Stimulated activated memory B cell treated with anti-CD40 and anti-IgM and Interleukin-4, amounts not matched to agents 10 μg/mL and 1 μg/mL and 100 μg/mL, for 72 hours (primary cell): ENCODE results near the gene POLRMT.
"Not testable (repeated sequence)": the region's sequence is repeated elsewhere in the genome, so short reads cannot be mapped to it uniquely, and the experiment has no call there.

Experiments
- ATAC-seq: fragments of 150-1000 bp; cut with Tn5 transposase; 2 replicates; pipeline ENCODE4 v1.10.0; 2021
- H3K27ac Mint-ChIP-seq: one replicate; pipeline ENCODE4 v1.8.0; 2022; ENCODE audit warnings: mild to moderate bottlenecking, mixed read lengths
- H3K27me3 Mint-ChIP-seq: one replicate; pipeline ENCODE4 v1.8.0; 2022; ENCODE audit warnings: mixed read lengths
- H3K36me3 Mint-ChIP-seq: one replicate; pipeline ENCODE4 v1.8.0; 2022; ENCODE audit warnings: mixed read lengths
- H3K4me1 Mint-ChIP-seq: one replicate; pipeline ENCODE4 v1.8.0; 2022; ENCODE audit warnings: mixed read lengths
- H3K4me3 Mint-ChIP-seq: one replicate; pipeline ENCODE4 v1.8.0; 2022; ENCODE audit warnings: mild to moderate bottlenecking, moderate library complexity, mixed read lengths
- H3K9me3 Mint-ChIP-seq: one replicate; pipeline ENCODE4 v1.8.0; 2022; ENCODE audit warnings: mixed read lengths

Gene POLRMT

DNA sequence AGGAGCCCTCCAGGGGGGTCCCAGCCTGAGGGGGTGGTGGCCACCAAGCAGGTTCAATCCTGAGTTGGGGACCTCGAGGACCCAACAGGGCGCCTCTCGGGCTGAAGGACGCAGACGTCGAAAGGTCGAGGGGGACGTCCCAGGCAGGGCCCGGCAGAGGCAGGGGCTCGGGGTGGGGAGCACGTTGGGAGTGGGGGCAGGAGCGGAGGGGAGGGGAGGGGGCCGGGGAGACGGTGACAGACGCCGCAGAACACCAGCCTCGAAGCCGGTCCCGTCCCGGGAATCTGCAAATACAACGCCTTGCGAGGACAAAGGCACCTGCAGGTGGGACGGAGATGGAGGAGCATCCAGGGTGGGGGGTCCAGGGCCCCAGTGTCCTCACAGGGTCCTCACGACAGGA, 10.4 kb upstream of the POLRMT start:
- H3K4me3 Mint-ChIP-seq, result no peak overlapping the region
- peak overlapping the region; percentile 40 for H3K27ac Mint-ChIP-seq
- peaks cover 24% of the 10 kb centered on the region for H3K36me3 Mint-ChIP-seq
- ATAC-seq, result no peak
- no peaks in the 10 kb centered on the region for H3K27me3 Mint-ChIP-seq
- peaks cover 44% of the 10 kb centered on the region for H3K4me1 Mint-ChIP-seq
- no peaks in the 10 kb centered on the region for H3K9me3 Mint-ChIP-seq

DNA sequence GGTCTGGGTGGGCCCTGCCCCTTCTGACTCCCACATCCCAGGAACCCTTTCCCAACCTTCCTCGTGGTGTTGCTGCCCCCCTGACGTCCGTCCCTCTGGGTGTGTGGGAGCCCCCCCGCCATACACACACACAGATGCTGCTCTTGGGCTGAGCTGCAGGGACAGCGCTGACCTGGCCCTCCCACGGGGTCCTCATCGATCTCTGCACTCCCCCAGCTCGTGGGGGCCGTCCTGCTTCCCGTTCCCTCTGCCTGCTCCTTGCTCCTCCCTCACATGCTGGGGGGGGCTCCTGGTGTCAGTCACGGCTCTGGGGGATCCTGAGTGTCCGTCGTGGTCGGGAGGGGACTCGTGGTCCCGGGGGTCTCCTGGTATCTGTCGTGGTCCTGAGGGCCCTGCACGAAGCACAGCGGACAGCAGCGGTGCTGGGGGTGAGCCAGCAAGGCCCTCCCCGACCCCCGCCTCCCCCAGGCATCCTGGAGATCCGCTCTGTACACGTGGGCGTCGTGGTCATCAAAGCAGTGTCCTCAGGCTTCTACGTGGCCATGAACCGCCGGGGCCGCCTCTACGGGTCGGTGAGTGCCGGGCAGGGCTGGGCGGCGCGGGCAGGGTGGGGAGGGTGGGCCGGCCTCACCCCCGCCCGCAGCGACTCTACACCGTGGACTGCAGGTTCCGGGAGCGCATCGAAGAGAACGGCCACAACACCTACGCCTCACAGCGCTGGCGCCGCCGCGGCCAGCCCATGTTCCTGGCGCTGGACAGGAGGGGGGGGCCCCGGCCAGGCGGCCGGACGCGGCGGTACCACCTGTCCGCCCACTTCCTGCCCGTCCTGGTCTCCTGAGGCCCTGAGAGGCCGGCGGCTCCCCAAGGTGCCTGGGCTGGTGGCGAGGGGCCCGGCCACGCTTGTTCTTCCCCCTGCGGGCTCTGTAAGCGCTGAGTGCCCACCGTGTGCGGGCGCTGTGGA, 9.7 kb upstream of the POLRMT start:
- no peak overlapping the region for H3K27ac Mint-ChIP-seq
- peaks cover 41% of the 10 kb centered on the region for H3K4me1 Mint-ChIP-seq
- H3K36me3 Mint-ChIP-seq, result peaks cover 18% of the 10 kb centered on the region
- H3K27me3 Mint-ChIP-seq, result no peaks in the 10 kb centered on the region
- ATAC-seq, result no peak
- H3K4me3 Mint-ChIP-seq, result no peak overlapping the region
- H3K9me3 Mint-ChIP-seq, result no peaks in the 10 kb centered on the region

DNA sequence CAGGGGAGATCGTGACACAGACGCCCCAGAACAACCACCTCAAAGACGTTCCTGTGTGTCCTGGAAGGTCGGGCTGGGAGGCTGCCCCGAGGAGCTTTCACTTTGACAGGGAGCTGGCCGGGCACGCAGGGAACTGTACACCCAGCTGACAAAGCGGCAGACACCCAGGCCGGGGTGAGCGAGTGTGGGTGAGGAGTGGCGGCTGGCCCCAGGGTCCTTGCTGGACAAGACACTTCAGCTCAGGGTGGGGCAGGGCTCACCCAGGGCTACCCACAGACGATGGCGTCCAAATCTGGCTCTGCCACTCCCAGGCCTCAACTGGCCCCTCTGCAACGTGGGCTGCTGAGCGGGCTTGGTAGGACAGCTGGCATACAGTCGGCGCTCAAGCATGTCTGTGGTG, 8.4 kb upstream of the POLRMT start:
- ATAC-seq, result no peak
- H3K4me3 Mint-ChIP-seq, result peak overlapping the region; percentile 28

DNA sequence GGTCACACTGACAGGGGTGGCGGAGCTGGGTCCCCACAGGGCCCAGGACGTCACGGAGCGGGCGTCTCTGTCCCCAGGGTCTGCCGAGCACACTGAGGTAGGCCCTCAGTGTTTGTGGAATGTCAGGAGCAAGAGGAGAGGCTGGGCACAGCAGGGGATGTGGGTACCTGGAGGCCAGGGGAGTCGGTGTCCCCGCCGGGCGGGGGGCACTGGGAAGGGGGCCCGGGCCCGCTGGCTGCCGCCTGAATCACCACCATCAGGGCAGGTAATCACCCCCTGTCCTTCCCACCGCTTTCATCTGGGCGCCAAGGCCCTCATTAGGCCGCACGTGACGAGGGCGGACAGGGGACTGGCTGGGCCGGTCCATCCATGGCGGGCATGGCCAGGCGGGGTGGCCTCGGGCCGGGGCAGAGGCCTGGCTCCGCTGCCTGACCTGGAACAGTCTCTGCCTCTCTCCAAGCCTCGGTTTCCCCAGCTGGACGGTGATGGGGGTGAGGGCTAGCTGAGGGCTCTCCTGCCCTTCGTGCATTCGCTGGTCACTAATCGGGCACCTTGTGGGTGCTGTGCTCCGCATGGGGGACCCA, 7.4 kb upstream of the POLRMT start:
- ATAC-seq, result no peak
- H3K4me1 Mint-ChIP-seq, result peaks cover 50% of the 10 kb centered on the region
- H3K36me3 Mint-ChIP-seq, result peaks cover 6% of the 10 kb centered on the region

More for the DNA sequence above, 8.4 kb upstream of the POLRMT start:
- Mint-ChIP-seq H3K9me3 (no peaks in the 10 kb centered on the region), H3K4me1 (peaks cover 50% of the 10 kb centered on the region), H3K27me3 (no peaks in the 10 kb centered on the region), H3K36me3 (peaks cover 14% of the 10 kb centered on the region), H3K27ac (peak overlapping the region; percentile 60)

DNA sequence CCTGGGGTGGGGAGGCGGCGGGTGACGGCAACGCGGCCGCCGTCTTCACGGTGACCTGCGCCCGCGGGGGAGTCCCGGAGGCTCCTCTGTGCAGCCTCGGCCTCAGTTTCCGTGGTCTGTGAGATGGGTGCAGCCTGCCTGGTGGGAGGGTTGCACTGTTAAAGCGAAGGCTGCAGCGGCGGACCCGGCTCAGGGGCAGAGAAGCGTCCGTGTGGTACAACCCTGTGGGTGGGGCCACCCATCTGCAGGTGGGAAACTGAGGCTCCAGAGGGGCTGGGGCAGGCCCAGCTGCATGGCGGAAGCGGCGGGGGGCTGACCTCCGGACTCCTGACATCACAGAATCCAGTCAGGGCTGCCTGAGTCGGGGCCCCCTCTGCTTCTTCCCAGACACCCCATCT, 6.8 kb upstream of the POLRMT start:
- Mint-ChIP-seq H3K4me3 (peak overlapping the region; percentile 60), H3K4me1 (peaks cover 49% of the 10 kb centered on the region), H3K36me3 (peaks cover 5% of the 10 kb centered on the region), H3K27ac (no peak overlapping the region), H3K9me3 (no peaks in the 10 kb centered on the region), H3K27me3 (no peaks in the 10 kb centered on the region)
- ATAC-seq, result no peak

More for the DNA sequence above, 7.4 kb upstream of the POLRMT start:
- H3K27ac Mint-ChIP-seq, result no peak overlapping the region
- H3K9me3 Mint-ChIP-seq, result no peaks in the 10 kb centered on the region
- peak overlapping the region; percentile 57 for H3K4me3 Mint-ChIP-seq
- no peaks in the 10 kb centered on the region for H3K27me3 Mint-ChIP-seq

DNA sequence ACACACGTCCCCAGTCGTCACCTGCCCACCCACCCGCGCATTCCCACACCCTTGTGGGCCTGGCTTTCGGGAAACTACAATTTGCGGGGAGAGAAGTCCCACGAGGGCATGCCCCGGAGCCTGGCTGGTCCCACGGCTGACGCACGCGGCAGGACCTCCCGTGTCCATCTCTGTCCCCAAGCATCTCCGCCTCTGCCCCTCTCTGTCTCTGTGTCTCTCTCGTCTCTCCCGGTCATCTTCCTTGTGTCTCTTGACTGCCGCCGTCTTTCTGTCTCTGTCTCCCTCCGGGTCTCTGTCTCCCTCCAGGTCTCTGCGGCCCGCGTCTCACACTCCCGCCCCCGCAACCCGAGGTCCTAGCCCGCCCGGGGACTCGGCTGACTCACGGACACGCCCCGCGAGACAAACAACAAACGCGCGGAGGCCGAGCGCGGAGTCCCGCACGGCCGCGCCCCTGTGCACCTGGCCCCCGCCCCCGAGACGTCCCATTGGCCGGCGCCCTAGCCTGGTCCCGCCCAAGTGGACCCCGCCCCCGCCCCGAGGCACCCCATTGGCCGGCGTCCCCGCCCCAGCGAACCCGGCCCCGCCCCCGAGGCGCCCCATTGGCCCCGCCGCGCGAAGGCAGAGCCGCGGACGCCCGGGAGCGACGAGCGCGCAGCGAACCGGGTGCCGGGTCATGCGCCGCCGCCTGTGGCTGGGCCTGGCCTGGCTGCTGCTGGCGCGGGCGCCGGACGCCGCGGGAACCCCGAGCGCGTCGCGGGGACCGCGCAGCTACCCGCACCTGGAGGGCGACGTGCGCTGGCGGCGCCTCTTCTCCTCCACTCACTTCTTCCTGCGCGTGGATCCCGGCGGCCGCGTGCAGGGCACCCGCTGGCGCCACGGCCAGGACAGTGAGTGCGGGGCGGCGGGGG, 6.2 kb upstream of the POLRMT start, which contains the start of gene FGF22:
Gene FGF22, plus strand, starts transcription at position 627 of the 908 bp plus-strand sequence. Its CDS starts 47 bp downstream, at position 674.
- peak within 1 kb of the TSS; percentile 75 for H3K4me3 Mint-ChIP-seq
- peak within 1 kb of the TSS; percentile 63 for H3K27ac Mint-ChIP-seq
- no peaks in the 10 kb centered on the region for H3K27me3 Mint-ChIP-seq
- ATAC-seq, result peak; percentile 91
- H3K9me3 Mint-ChIP-seq, result no peaks in the 10 kb centered on the region
- H3K4me1 Mint-ChIP-seq, result peaks cover 44% of the 10 kb centered on the region
- no peaks in the 10 kb centered on the region for H3K36me3 Mint-ChIP-seq

DNA sequence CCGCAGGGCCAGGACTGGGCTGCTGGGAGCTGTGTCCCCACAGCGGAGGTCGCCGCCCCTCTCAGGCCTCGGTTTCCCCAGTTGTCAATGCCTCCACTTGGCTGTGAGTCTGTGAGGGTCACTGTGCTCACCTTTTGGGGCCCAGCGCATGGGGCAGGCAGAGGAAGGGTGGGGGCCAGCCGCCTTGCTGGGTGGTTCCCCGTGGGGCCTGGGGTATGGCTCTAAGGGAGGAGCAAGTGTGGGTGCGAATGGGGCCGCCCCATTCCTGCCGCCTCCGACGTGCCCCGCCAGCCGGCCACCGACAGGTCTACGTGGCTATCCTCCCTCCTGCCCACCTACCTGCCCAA, 5.5 kb upstream of the POLRMT start:
- peak overlapping the region; percentile 75 for H3K4me3 Mint-ChIP-seq
- H3K4me1 Mint-ChIP-seq, result peaks cover 49% of the 10 kb centered on the region
- no peaks in the 10 kb centered on the region for H3K27me3 Mint-ChIP-seq
- peak overlapping the region; percentile 63 for H3K27ac Mint-ChIP-seq
- ATAC-seq, result no peak
- no peaks in the 10 kb centered on the region for H3K36me3 Mint-ChIP-seq
- H3K9me3 Mint-ChIP-seq, result no peaks in the 10 kb centered on the region

DNA sequence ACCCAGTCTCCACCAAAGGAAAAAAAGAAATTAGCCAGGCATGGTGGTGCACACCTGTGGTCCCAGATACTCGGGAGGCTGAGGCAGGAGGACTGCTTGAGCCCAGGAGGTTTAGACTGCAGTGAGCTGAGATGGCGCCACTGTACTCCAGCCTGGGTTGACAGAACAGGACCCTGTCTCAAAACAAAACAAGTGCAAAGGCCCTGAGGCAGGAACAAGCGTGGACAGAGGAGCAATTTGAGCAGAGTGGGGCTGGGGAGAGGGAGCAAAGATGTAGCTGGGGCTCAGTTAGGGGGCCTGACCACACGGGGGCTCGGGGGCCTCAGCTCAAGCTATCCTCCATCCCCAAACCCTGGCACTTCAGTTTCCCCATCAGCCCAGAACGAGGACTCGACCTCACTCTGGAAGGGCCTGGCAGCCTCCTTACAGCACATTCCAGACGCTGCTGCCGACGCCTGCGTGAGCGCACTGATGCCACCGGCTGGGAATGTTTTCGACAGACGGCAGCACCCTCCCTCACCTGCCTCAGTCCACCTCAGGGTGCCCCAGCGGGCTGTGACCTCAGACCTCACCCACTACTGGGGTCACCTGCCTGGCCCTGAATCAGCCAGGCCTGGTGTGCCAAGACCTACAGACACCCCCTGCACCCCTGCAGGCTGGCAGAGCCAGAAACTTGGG, 1.8 kb upstream of the POLRMT start:
- ATAC-seq, result no peak
- peaks cover 8% of the 10 kb centered on the region for H3K36me3 Mint-ChIP-seq
- H3K4me1 Mint-ChIP-seq, result peaks cover 48% of the 10 kb centered on the region
- H3K4me3 Mint-ChIP-seq, result no peak overlapping the region
- H3K27me3 Mint-ChIP-seq, result no peaks in the 10 kb centered on the region
- H3K9me3 Mint-ChIP-seq, result no peaks in the 10 kb centered on the region
- H3K27ac Mint-ChIP-seq, result no peak overlapping the region

DNA sequence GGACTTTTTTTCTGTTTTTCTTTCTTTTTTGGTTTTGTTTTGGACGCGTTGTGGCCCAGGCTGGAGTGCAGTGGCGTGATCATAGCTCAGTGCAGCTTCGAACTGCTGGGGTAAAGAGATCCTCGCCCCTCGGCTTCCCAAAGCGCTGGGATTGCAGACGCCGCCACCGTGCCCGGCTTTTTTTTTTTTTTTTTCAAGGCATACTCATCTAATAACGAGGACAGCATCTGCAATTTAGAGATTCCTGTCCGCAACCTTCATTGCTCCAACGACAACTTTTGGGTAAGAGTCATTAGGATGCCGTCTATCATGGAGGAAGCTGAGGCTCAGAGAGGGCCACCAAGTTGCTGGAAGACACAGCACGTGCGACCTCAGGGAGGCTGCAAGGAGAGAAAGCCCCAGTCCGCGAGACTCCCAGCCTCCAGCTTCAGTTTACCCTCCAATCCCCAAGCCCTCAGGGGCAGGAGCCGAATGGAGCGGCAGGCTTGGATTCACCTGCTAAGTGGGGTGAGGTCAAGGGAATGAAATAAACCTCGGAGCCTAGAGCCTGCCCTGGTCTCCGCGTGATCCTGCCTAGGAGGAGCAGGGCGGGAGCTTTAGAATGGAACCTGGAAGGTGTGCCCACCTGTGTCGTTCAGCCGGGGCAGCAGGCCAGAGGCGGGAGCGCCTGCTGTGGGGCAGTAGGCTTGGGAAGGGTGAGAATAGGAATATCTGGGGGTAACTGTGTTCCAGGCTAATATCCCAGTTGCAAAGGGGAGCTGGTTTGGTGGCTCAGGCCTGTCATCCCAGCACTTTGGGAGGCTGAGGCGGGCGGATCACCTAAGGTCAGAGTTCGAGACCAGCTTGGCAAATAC, 676 bp upstream of the POLRMT start:
- Mint-ChIP-seq H3K4me3 (peak overlapping the region; percentile 91), H3K9me3 (no peaks in the 10 kb centered on the region), H3K4me1 (peaks cover 47% of the 10 kb centered on the region), H3K27me3 (no peaks in the 10 kb centered on the region), H3K36me3 (peaks cover 17% of the 10 kb centered on the region), H3K27ac (peak overlapping the region; percentile 81)
- ATAC-seq, result no peak

DNA sequence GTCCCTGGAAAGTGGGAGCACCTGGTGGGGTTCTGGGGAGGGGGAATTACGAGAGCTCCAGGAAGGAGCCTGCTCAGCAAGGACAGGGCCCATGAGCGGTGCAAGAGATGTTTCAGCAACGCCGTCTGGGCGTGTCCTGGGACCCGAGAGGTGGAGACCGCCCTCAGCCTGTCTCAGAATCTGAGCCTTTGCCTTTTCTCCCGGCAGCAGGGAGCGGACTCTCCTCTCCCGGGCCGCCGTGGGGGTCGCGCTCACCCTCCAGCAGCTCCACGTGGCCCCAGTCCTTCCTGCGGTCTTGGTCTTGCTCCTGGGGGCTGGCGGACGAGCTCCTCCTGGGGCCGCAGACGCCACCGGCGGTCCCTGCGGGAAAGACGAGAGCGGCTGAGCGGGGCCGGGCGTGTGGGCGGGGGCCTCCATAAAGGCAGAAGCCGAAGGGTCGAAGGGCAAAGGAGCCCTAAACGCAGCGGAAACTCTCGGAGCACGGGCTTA, 714 bp downstream of the POLRMT start:
- Mint-ChIP-seq H3K27me3 (no peaks in the 10 kb centered on the region), H3K4me1 (peaks cover 49% of the 10 kb centered on the region), H3K27ac (peak overlapping the region; percentile 81), H3K36me3 (peaks cover 27% of the 10 kb centered on the region), H3K9me3 (no peaks in the 10 kb centered on the region), H3K4me3 (peak overlapping the region; percentile 91)
- peak; percentile 53 for ATAC-seq

DNA sequence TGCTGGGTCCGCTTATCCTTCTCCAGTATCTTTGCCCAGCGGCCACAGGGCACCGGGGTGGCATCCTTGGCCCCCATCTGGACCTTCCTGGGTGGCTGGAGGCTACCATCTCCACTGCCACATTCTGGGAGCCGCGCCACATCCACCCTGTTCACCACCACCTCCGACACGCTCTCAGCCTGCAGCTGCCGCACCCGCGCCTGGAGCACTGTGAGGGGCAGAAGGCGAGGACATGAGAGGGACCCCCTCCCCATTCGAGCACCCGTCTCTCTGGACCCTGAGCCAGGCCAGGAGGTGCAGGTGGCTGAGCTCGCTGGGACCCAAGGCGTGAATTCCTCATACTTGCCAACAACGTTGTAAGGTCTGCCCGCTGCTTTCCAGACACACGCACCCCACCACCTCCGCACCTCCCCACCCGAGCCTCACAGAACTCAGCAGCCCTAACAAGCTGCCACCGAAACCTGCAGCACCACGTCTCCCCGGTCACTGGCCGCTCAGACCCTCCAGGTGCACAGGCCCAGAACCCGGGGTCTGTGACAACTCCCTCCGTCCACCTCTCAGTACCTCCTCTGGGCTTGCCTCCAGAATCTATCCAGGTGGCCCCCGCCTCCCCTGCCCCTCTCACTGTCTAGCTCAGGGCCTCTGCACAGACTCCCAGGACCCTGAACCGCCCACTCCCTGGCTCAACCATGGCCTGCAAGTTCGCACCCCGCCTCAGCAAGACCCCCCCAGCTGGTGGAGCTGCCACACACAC, 3.2 kb downstream of the POLRMT start:
- Mint-ChIP-seq H3K9me3 (no peaks in the 10 kb centered on the region), H3K27ac (no peak overlapping the region), H3K4me3 (no peak overlapping the region), H3K36me3 (peaks cover 34% of the 10 kb centered on the region), H3K4me1 (peaks cover 40% of the 10 kb centered on the region), H3K27me3 (no peaks in the 10 kb centered on the region)
- no peak for ATAC-seq

DNA sequence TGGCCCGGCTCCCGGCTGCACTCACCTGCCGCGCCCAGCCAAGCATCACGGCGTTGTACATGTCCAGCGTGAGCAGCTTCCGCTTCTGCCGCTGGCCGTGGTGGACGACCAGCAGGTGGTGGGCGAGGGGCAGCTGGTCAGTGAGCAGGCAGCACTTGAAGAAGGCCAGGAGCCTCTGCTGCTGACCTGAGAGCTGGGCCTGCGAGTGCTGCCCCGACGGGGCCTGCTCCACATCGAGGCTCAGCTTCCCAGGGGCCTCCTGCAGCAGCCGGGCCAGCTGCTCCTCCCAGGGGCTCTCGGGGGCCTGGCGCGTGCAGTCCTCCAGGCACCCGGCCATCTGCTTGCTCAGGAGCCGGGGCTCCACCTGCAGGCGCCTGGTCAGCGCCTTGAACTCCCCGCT, 3.8 kb downstream of the POLRMT start:
- H3K27me3 Mint-ChIP-seq, ATAC-seq, H3K4me3 Mint-ChIP-seq, H3K27ac Mint-ChIP-seq, H3K9me3 Mint-ChIP-seq: not testable (repeated sequence)
- peaks cover 40% of the 10 kb centered on the region for H3K4me1 Mint-ChIP-seq
- peaks cover 35% of the 10 kb centered on the region for H3K36me3 Mint-ChIP-seq

DNA sequence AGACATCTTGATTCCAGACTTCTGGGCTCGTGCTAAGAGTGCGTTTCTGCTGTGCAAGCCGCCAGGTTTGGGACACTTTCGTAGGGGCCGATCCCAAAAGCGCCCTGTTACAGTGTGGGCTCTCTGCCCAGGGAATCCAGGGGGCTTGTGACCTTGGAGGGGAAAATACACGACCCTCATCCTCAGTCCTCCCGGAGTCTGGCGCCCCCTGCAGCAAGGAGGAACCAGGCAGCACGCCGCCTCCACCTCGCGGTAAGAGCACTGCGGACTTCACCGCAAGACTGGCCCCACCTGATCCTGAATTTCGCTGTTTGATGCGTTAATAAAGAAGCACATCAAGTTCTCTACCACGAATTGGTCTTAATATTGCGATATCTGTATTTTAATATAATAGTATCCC, 5.2 kb downstream of the POLRMT start:
- no peak for ATAC-seq
- H3K27me3 Mint-ChIP-seq, result no peaks in the 10 kb centered on the region
- H3K4me3 Mint-ChIP-seq, result no peak overlapping the region
- no peak overlapping the region for H3K27ac Mint-ChIP-seq
- peaks cover 41% of the 10 kb centered on the region for H3K36me3 Mint-ChIP-seq
- H3K4me1 Mint-ChIP-seq, result peaks cover 29% of the 10 kb centered on the region
- no peaks in the 10 kb centered on the region for H3K9me3 Mint-ChIP-seq
